ENCODE data around the gene CACNA1C. TPM values are rescaled to one million over a fixed set of nuclear protein-coding genes. Genes with fewer than 3 reads are reported as not detected.

Gene CACNA1C
- total RNA-seq, 4 donors from 2014 or later, result 0.38 to 2.4 (median 1.4) TPM

DNA sequence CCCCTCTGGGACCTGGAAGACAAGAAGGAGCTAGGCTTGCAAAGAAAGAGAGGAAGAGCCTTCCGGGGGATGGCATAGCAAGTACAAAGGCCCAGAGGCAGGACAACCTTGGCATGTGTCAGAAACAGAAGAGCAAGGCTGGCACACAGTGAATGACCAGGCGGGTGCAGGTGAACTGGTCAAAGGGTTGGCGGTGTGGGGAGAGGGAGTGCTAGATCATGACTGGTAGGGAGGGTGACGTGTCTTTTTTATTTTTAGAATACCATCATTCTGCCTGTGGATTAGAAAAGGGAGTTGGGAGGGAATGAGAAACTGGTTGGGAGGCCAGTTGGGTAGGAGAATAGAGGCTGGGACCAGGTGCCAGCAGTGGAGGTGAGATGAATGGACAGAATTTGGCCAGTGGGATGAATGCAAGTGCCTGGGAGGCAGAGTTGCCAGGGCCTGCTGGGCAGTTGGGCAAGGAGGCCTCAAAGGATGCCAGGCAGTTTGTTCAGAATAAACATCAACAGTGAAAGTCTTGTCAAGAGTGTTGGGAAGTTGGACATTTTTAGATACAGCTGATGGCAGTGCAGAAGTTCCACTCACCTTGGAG is 168.3 kb downstream of the CACNA1C start:
- no peak overlapping the region for H3K4me3 ChIP-seq (ENCODE audit: low read depth, poor library complexity, severe bottlenecking)
- WGBS, 2 donors, result 90 to 91% methylated on average over 4 of the region's 4 CpGs
- no peak for TF ChIP-seq POLR2A (IDR thresholded peaks at IDR 0.05)
- TF ChIP-seq, protein P1, sequence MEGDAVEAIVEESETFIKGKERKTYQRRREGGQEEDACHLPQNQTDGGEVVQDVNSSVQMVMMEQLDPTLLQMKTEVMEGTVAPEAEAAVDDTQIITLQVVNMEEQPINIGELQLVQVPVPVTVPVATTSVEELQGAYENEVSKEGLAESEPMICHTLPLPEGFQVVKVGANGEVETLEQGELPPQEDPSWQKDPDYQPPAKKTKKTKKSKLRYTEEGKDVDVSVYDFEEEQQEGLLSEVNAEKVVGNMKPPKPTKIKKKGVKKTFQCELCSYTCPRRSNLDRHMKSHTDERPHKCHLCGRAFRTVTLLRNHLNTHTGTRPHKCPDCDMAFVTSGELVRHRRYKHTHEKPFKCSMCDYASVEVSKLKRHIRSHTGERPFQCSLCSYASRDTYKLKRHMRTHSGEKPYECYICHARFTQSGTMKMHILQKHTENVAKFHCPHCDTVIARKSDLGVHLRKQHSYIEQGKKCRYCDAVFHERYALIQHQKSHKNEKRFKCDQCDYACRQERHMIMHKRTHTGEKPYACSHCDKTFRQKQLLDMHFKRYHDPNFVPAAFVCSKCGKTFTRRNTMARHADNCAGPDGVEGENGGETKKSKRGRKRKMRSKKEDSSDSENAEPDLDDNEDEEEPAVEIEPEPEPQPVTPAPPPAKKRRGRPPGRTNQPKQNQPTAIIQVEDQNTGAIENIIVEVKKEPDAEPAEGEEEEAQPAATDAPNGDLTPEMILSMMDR (IDR thresholded peaks at IDR 0.05), result no peak
- intact Hi-C loops (cut with DNase I; ENCODE audit: low total_unique reads), result no loop called here
- DNase-seq (ENCODE audit: low spot score in 2 of 2), result no peak

DNA sequence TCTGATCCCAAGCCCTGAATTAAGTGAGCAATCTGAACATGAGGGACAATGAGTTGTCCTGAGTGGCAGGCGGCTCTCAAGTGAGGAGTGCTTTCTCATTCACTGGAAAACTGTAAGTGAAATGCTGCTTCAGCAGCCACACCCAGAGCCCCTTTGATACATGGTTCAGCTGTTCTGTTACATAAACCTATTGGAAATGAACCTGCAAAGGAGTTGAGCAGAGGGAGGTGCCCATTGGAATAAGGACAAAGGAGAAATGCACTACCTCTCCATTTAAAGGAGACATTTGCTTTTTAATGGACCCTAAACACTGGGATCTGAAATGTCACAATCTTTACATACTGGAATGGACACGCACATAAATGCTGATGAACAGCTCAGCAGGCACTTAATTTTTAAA is 169.9 kb downstream of the CACNA1C start:
- WGBS, 2 donors, result 92% methylated on average over 2 of the region's 2 CpGs
- TF ChIP-seq POLR2A (IDR thresholded peaks at IDR 0.05), result no peak
- TF ChIP-seq, protein P1 (IDR thresholded peaks at IDR 0.05), result no peak
- intact Hi-C loops (cut with DNase I; ENCODE audit: low total_unique reads), result no loop called here
- DNase-seq (ENCODE audit: low spot score in 2 of 2), result no peak
- H3K4me3 ChIP-seq (ENCODE audit: low read depth, poor library complexity, severe bottlenecking), result no peak overlapping the region

DNA sequence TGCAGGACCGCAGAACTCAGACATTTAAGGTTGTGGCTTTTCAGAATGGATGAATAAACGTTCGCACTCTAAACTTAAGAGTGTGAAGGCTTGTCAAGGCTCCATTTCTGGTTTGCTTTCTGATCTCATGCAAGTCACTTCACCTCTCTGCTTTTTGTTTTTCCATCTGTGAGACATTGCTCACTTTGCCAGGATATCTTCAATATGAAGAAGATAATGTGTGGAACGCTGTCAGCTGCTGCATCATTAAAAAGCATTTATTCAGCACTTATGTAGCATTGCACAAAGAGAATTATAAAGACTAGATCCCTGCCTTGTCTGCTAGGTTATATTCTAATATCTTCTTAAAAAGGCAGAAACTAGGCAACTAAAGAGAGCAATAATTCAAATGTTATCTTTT is 172.2 kb downstream of the CACNA1C start:
- 88 to 90% methylated on average over 4 of the region's 4 CpGs for WGBS, 2 donors
- intact Hi-C loops (cut with DNase I; ENCODE audit: low total_unique reads), result no loop called here
- no peak for TF ChIP-seq POLR2A (IDR thresholded peaks at IDR 0.05)
- TF ChIP-seq, protein P1 (IDR thresholded peaks at IDR 0.05), result no peak
- no peak overlapping the region for H3K4me3 ChIP-seq (ENCODE audit: low read depth, poor library complexity, severe bottlenecking)
- DNase-seq (ENCODE audit: low spot score in 2 of 2), result no peak

DNA sequence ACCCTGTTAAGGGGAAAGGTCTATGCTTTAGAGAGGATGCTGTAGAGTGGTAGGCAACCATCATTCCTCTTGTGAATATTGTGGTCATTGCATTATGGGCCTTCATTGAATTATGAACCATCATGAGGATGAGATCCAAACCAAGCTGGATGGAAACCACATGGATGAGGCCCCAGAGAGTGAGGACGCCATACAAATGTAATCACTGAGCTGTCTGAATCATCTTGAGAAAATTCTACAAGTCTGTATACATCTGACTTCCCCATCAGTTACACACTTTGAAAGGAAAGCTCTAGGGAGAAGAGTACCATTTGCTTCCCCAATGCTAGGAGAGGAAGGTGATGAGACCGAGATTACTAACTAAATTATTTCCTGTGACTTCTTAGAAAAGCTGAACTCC is 172.9 kb downstream of the CACNA1C start:
- WGBS, 2 donors, result 76 to 83% methylated on average over 2 of the region's 2 CpGs
- intact Hi-C loops (cut with DNase I; ENCODE audit: low total_unique reads), result no loop called here
- no peak overlapping the region for H3K4me3 ChIP-seq (ENCODE audit: low read depth, poor library complexity, severe bottlenecking)
- no peak for DNase-seq (ENCODE audit: low spot score in 2 of 2)
- no peak for TF ChIP-seq POLR2A (IDR thresholded peaks at IDR 0.05)
- TF ChIP-seq, protein P1 (IDR thresholded peaks at IDR 0.05), result no peak

DNA sequence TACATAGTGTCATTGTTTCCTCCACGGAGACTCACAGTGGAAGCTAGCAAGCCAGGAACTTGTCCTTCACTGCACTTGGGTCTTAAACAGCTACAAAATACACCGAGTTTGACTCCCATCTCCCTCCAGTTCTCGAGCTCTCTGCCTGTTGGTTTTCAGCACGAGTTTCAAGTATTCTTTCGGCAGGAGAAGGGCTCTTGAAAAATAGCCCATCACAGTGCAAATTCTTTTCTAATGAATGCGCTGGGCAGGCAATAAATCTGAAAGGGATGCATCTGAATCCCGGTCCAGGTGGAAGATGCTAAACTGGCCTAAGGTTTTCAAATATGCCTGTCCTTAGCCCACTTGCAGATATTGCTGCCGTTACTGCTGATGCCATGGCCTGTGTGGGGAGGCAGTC is 173.9 kb downstream of the CACNA1C start:
- WGBS, 2 donors, result 58 to 61% methylated on average over 8 of the region's 8 CpGs
- no peak for DNase-seq (ENCODE audit: low spot score in 2 of 2)
- intact Hi-C loops (cut with DNase I; ENCODE audit: low total_unique reads), result no loop called here
- no peak overlapping the region for H3K4me3 ChIP-seq (ENCODE audit: low read depth, poor library complexity, severe bottlenecking)
- TF ChIP-seq, protein P1 (IDR thresholded peaks at IDR 0.05), result no peak
- TF ChIP-seq POLR2A (IDR thresholded peaks at IDR 0.05), result no peak

DNA sequence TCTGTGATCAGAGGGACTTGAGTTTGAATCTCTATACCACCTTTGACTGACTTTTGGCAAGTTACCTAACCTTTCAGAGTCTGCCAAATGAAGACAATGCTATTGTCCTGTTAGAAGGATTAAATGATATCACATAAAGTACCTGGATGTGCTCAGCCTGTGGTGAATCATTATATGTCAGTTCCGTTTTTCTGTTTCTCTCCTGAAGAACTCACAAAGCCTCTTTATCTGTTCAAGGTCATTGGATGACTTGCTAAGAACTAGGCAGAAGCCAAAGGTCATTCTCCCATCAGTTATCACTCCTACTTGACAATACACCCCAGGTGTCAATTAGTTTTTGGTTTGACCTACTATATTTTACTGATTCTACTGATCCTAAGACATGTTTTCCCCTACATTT is 174.6 kb downstream of the CACNA1C start:
- no peak overlapping the region for H3K4me3 ChIP-seq (ENCODE audit: low read depth, poor library complexity, severe bottlenecking)
- whole genome bisulfite sequencing, 2 donors, result 58 to 90% methylated on average over 1 of the region's 1 CpG
- intact Hi-C loops (cut with DNase I; ENCODE audit: low total_unique reads), result no loop called here
- no peak for TF ChIP-seq POLR2A (IDR thresholded peaks at IDR 0.05)
- TF ChIP-seq, protein P1 (IDR thresholded peaks at IDR 0.05), result no peak
- no peak for DNase-seq (ENCODE audit: low spot score in 2 of 2)
